Activated CD8-positive, alpha-beta memory T cell treated with anti-CD3 and anti-CD28 coated beads, Interleukin-2, amount 50 U/mL, for 48 hours (primary cell): ENCODE results near the gene SCO1.
"Not testable (repeated sequence)": the region's sequence is repeated elsewhere in the genome, so short reads cannot be mapped to it uniquely, and the experiment has no call there.

Experiments
- DNase-seq: peaks from one replicate; pipeline ENCODE4 v3.0.0-alpha.2; 2020

Gene SCO1

GRCh38 chr17:10724546-10725195 is 27.3 kb upstream of the SCO1 start:
- DNase-seq, result no peak

- DNase-seq, result no peak
These were observed 21.2 kb upstream of the SCO1 start for GRCh38 chr17:10718547-10718946.

DNA sequence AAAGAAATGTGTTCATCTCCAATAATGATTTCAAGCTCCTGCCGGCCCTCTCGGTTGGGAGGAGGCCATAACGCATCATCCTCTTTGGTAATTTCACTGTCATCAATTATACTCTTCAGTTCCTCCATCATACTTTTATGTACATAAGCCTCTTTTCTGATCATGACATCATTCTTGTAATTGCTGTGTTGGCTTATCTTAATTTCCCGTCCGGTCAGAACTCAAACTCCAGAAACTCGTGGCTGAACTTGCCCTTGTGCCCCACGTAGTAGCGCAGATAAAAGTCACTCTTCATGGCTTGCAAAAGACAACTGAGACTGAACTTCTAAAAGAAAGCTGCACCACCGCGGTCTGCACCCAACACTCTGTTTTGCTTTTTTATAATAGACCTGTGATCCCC is 18.9 kb upstream of the SCO1 start:
- DNase-seq, result no peak

DNA sequence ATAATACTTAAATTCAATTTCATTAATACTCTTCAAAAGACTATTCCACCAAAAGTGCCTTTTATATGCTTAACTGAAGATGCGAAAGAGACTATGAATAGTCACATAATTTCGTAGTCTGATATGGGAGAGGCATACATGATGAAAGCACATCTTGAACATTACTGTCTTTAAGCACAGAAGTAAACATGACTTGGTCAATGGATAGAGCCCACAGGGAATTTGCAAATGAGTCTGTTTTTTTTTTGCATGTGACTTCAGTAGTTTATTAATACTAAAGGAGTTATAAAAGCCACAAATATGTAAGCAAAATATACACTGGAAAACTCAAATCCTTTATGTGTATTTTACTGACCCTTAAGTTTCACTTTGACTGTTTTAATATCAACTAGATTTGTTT is 16.0 kb upstream of the SCO1 start:
- no peak for DNase-seq

GRCh38 chr17:10705727-10706126 is 8.4 kb upstream of the SCO1 start:
- DNase-seq, result no peak

GRCh38 chr17:10702574-10702973 is 5.2 kb upstream of the SCO1 start:
- DNase-seq, result no peak

DNA sequence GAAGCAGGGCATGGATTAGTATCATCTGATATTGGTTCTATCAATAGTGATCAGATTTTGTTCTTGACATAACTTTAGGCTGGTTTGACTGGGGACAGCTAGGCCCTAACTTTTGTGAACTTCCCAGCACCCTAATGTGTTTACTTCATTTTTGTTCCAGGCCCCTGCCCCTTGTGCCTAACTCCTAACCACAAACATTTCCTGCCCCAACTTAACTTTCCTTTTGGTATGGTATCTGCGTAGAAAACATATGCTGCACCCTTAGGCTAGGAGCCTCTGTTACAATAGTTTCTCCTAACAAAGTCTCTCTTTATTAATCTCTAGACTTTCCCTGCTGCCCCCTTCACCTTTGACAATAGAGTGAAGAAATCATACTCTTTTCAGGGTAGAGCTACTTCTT is 2.5 kb upstream of the SCO1 start:
- DNase-seq, result no peak

- DNase-seq, result no peak
These were observed 924 bp upstream of the SCO1 start for GRCh38 chr17:10698096-10698818.

DNA sequence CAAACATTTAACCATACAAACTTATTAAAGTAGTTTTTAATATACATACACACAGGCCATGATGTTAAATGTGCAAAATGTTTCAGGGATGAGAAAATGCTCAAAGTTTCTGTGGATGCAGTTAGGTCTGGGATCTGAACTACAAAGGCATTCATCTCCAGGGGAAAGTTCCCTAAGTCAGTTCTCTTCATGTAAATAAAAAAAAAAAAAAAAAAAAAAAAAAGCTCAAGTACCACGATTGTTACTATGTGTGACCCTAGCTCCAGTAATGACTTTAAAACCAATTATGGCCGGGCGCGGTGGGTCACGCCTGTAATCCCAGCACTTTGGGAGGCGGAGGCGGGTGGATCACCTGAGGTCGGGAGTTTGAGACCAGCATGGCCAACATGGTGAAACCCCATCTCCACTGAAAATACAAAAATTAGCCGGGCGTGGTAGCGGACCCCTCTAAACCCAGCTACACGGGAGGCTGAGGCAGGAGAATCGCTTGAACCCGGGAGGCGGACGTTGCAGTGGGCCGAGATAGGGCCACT is 1.4 kb downstream of the SCO1 start:
- not testable (repeated sequence) for DNase-seq

- DNase-seq, result no peak
These were observed 9.8 kb downstream of the SCO1 start for GRCh38 chr17:10687499-10687898.

- no peak for DNase-seq
These were observed 13.5 kb downstream of the SCO1 start for GRCh38 chr17:10683853-10684252.

DNA sequence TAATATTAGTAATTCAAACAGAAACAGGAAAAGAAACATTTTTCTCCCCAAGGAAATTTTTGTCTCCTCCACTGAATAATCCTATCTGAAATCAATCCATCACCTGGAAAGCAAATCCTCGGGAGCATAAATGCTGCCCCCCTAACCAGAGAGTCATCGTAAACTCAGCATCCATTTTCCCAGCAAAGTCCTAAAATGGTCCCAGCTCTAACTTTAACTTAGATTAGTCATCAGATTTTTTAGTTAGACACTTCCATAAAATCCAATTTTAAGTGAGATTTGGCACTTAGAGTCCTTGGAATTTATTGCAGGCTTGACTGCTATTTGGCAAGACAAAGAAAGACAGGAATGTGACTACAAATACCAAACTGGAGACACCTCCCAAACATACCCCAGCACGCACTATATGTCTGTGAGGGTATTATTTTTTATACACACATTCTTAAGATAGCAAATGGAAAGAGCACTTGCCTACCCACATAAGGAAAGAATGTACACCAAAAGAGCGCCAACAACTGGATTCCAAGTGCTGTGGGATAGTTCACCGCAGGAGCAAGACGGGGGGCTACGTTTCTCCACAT is 15.4 kb downstream of the SCO1 start:
- DNase-seq, result no peak

GRCh38 chr17:10674704-10675103 is 22.6 kb downstream of the SCO1 start:
- DNase-seq, result no peak

DNA sequence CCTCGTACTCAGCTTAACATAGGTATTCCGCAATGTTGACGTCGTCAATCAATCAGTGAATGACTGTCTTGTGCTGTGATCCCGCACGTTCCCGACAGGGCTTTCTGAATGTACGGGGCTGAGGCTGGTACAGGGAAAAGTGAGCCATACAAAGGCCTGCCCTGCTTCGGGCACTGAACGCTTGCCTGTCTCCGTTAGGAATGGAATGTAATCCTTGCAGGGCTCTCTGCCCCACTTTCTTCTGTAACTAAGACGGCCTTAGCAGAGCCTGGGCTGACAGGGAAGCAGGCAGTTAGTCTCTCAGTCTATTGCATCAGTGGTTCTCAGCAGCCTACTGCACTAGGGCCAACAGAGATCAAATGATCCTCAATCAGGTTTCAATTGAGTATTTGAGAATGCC is 24.0 kb downstream of the SCO1 start:
- DNase-seq, result no peak

DNA sequence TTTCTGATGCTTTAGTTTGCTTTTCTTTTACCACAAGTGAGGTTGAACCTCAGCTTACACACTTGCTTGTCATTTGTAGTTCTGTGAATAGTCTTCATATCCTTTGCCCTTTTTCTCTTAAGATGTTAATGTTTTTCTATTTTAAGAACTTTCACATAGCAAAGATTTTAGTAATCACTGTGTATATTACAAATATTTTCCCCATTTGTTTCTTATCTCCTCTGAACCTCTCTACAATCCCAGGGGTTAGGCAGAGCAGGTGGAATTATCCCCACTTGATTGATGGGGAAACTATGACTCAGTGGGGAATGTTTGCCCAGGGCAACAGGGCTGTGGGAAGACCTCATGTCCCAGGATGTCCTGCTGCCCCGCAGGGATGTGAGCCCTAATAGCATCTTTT is 28.6 kb downstream of the SCO1 start:
- no peak for DNase-seq

GRCh38 chr17:10666906-10667305 is 30.4 kb downstream of the SCO1 start:
- no peak for DNase-seq

- no peak for DNase-seq
These were observed 32.8 kb downstream of the SCO1 start for GRCh38 chr17:10664571-10664970.

GRCh38 chr17:10663231-10663630 is 34.1 kb downstream of the SCO1 start:
- DNase-seq, result no peak

GRCh38 chr17:10661437-10661836 is 35.9 kb downstream of the SCO1 start:
- no peak for DNase-seq

DNA sequence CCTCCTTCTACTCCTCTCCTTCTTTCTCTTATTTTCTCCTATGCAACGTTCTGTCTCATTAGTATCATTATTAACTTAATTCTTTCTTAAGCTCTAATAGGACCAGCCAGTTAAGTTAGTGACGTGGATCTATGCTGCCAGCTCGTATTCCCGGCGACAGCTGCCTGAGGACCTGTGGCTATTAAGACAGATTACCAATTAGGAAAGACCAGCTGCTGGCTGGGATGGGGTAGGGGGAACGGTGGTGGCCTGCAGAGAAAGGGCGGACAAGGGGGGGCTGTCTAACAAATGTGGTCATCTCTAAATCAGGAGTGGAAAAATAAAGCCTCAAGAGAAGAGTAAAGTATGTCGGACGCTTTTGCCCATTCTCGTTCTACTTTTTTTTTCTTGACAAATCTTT is 39.5 kb downstream of the SCO1 start:
- DNase-seq, result no peak

GRCh38 chr17:10657148-10657547 is 40.2 kb downstream of the SCO1 start, which contains the start of gene MYH3:
TSS of gene MYH3 (minus strand) at chr17:10657309. CDS start at chr17:10655064, 2,245 bp downstream.
- DNase-seq, result no peak

- DNase-seq, result no peak
These were observed 43.3 kb downstream of the SCO1 start for GRCh38 chr17:10653987-10654386.

GRCh38 chr17:10652984-10653659 is 44.2 kb downstream of the SCO1 start:
- DNase-seq, result no peak

DNA sequence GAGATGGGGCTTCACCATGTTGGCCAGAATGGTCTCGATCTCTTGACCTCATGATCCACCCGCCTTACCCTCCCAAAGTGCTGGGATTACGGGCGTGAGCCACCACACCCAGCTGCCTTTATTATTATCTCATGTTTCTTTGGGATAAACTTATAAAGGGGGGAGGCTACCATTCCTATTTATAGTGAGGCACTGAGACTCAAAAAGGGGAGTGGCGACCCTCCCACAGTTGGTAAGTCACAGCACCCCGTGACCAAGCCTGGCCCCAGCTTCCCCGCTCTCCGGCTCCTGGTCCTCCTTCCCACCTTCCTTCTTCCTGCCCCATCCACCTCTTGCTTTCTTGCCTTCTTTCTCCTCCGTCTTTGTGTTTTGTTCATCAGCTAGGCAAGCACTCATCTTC is 45.4 kb downstream of the SCO1 start:
- no peak for DNase-seq
